H9 (cell line): ENCODE measurements around the gene EBPL. TPM values are rescaled to one million over a fixed set of nuclear protein-coding genes. Genes with fewer than 3 reads are reported as not detected.

Source experiments
- DNase-seq: peaks from one replicate; pipeline ENCODE4 v3.0.0-alpha.2; 2017
- H2AFZ ChIP-seq: one replicate; pipeline ENCODE4 v1.6.1; 2013; ENCODE audit warnings: mild to moderate bottlenecking, low read length, control low read depth, moderate library complexity
- H2AK5ac ChIP-seq: 2 replicates; pipeline ENCODE4 v1.6.1; 2013; ENCODE audit warnings: low read length, control low read depth, mixed read lengths; ENCODE audit not compliant: insufficient read length
- H2BK120ac ChIP-seq: one replicate; pipeline ENCODE4 v1.6.1; 2013; ENCODE audit warnings: low read depth, mild to moderate bottlenecking, low read length, control low read depth, inconsistent platforms; ENCODE audit not compliant: poor library complexity, severe bottlenecking
- H2BK12ac ChIP-seq: 2 replicates; pipeline ENCODE4 v1.6.1; 2013; ENCODE audit warnings: low read length, control low read depth, mixed read lengths, low read depth; ENCODE audit not compliant: insufficient read length
- H2BK15ac ChIP-seq: 2 replicates; pipeline ENCODE4 v1.6.1; 2013; ENCODE audit warnings: low read depth, low read length, control low read depth
- H2BK20ac ChIP-seq: one replicate; pipeline ENCODE4 v1.6.1; 2013; ENCODE audit warnings: low read depth, mild to moderate bottlenecking, low read length, control low read depth, inconsistent platforms; ENCODE audit not compliant: poor library complexity, severe bottlenecking
- H2BK5ac ChIP-seq: 2 replicates; pipeline ENCODE4 v1.6.1; 2013; ENCODE audit warnings: low read length, control low read depth, mixed read lengths; ENCODE audit not compliant: insufficient read length
- H3K14ac ChIP-seq: 2 replicates; pipeline ENCODE4 v1.6.1; 2013; ENCODE audit warnings: low read length, control low read depth; ENCODE audit not compliant: insufficient read depth
- H3K18ac ChIP-seq: 2 replicates; pipeline ENCODE4 v1.6.1; 2013; ENCODE audit warnings: low read depth, mild to moderate bottlenecking, mixed read lengths, low read length, control low read depth; ENCODE audit not compliant: insufficient read length
- H3K23ac ChIP-seq: 2 replicates; pipeline ENCODE4 v1.6.1; 2013; ENCODE audit warnings: low read length, control low read depth, mixed read lengths, low read depth; ENCODE audit not compliant: insufficient read length
- H3K23me2 ChIP-seq: 2 replicates; pipeline ENCODE4 v1.6.1; 2013; ENCODE audit warnings: low read depth, mild to moderate bottlenecking, mixed read lengths, low read length, control low read depth; ENCODE audit not compliant: insufficient read length, poor library complexity, severe bottlenecking
- H3K27ac ChIP-seq: 2 replicates; pipeline ENCODE4 v1.5.1; 2013; ENCODE audit warnings: low read length, control low read depth, mixed read lengths, low read depth; ENCODE audit not compliant: insufficient read length
- H3K27me3 ChIP-seq: 2 replicates; pipeline ENCODE4 v1.6.1; 2013; ENCODE audit warnings: low read length, control low read depth, inconsistent platforms; ENCODE audit not compliant: insufficient read depth
- H3K4ac ChIP-seq: 2 replicates; pipeline ENCODE4 v1.6.1; 2013; ENCODE audit warnings: low read depth, mild to moderate bottlenecking, control low read depth, inconsistent platforms, low read length, moderate library complexity
- H3K4me1 ChIP-seq: 2 replicates; pipeline ENCODE4 v1.6.1; 2013; ENCODE audit warnings: low read length, control low read depth, inconsistent platforms; ENCODE audit not compliant: insufficient read depth
- H3K4me2 ChIP-seq: 2 replicates; pipeline ENCODE4 v1.6.1; 2013; ENCODE audit warnings: low read length, control low read depth, mixed read lengths; ENCODE audit not compliant: insufficient read length, insufficient read depth
- H3K56ac ChIP-seq: 2 replicates; pipeline ENCODE4 v1.6.1; 2013; ENCODE audit warnings: low read depth, mild to moderate bottlenecking, mixed read lengths, low read length, control low read depth; ENCODE audit not compliant: insufficient read length
- H3K79me1 ChIP-seq: 2 replicates; pipeline ENCODE4 v1.6.1; 2013; ENCODE audit warnings: low read depth, mild to moderate bottlenecking, moderate library complexity, low read length, control low read depth, inconsistent platforms; ENCODE audit not compliant: insufficient read depth, poor library complexity, severe bottlenecking
- H3K79me2 ChIP-seq: 2 replicates; pipeline ENCODE4 v1.6.1; 2013; ENCODE audit warnings: low read length, control low read depth, inconsistent platforms; ENCODE audit not compliant: insufficient read depth
- H3K9ac ChIP-seq: 2 replicates; pipeline ENCODE4 v1.6.1; 2013; ENCODE audit warnings: low read length, control low read depth, mixed read lengths; ENCODE audit not compliant: insufficient read length; ENCODE audit errors: extremely low read depth
- H3K9me3 ChIP-seq: one replicate; pipeline ENCODE4 v1.6.1; 2013; ENCODE audit warnings: low read depth, low read length, inconsistent platforms; ENCODE audit not compliant: control insufficient read depth
- H3T11ph ChIP-seq: one replicate; pipeline ENCODE4 v1.6.1; 2013; ENCODE audit warnings: mild to moderate bottlenecking, low read length, control low read depth, inconsistent platforms
- H4K20me1 ChIP-seq: one replicate; pipeline ENCODE4 v1.6.1; 2013; ENCODE audit not compliant: control insufficient read depth, insufficient read length, insufficient read depth
- H4K5ac ChIP-seq: 2 replicates; pipeline ENCODE4 v1.6.1; 2013; ENCODE audit warnings: low read depth, mild to moderate bottlenecking, mixed read lengths, low read length, control low read depth; ENCODE audit not compliant: insufficient read length
- H4K8ac ChIP-seq: replicated peaks from 2 replicates; pipeline ENCODE4 v1.6.1; 2013; ENCODE audit warnings: low read length, control low read depth, mixed read lengths, low read depth; ENCODE audit not compliant: insufficient read length
- H4K91ac ChIP-seq: 2 replicates; pipeline ENCODE4 v1.6.1; 2013; ENCODE audit warnings: low read depth, mild to moderate bottlenecking, moderate library complexity, mixed read lengths, low read length, control low read depth; ENCODE audit not compliant: insufficient read length
- H3K27ac Mint-ChIP-seq, 3 experiments: 2 replicates in 2 of 3; 3 replicates in 1 of 3; pipeline ENCODE4 v1.8.0; 2020 to 2021; ENCODE audit warnings: mixed read lengths in 3 of 3, mild to moderate bottlenecking in 1 of 3, moderate library complexity in 1 of 3
- H3K27me3 Mint-ChIP-seq: 2 replicates; pipeline ENCODE4 v1.8.0; 2021; ENCODE audit warnings: low read depth, mild to moderate bottlenecking, moderate library complexity, mixed read lengths
- H3K36me3 Mint-ChIP-seq, 3 experiments: 2 replicates in 2 of 3; 3 replicates in 1 of 3; pipeline ENCODE4 v1.8.0; 2020 to 2021; ENCODE audit warnings: low read depth in 3 of 3, mixed read lengths in 3 of 3; ENCODE audit not compliant: insufficient read depth in 1 of 3
- H3K4me1 Mint-ChIP-seq, 2 experiments: 2 replicates each; pipeline ENCODE4 v1.8.0; 2020; ENCODE audit warnings: mixed read lengths in 2 of 2
- H3K4me3 Mint-ChIP-seq, 2 experiments: 2 replicates in 1 of 2; 3 replicates in 1 of 2; pipeline ENCODE4 v1.8.0; 2020 to 2021; ENCODE audit warnings: mild to moderate bottlenecking in 2 of 2, mixed read lengths in 2 of 2, moderate library complexity in 1 of 2
- H3K9me3 Mint-ChIP-seq, 2 experiments: 2 replicates in 1 of 2; 3 replicates in 1 of 2; pipeline ENCODE4 v1.8.0; 2020; ENCODE audit warnings: mild to moderate bottlenecking in 2 of 2, mixed read lengths in 2 of 2, moderate library complexity in 1 of 2
- total RNA-seq: library from RNA; stranded (reverse); gene quantifications from 2 replicates; pipeline ENCODE4 v1.2.1, GENCODE V29; 2021
- TF ChIP-seq, protein P1 (sequence below): fragments of 200-600 bp; sonication (generic); conservative IDR thresholded peaks from 3 replicates; pipeline ENCODE4 v1.8.0; 2021; ENCODE audit warnings: antibody characterized with exemption, mild to moderate bottlenecking

Gene EBPL
- total RNA-seq, 1 experiment from 2014 or later, result 65.9 TPM

DNA sequence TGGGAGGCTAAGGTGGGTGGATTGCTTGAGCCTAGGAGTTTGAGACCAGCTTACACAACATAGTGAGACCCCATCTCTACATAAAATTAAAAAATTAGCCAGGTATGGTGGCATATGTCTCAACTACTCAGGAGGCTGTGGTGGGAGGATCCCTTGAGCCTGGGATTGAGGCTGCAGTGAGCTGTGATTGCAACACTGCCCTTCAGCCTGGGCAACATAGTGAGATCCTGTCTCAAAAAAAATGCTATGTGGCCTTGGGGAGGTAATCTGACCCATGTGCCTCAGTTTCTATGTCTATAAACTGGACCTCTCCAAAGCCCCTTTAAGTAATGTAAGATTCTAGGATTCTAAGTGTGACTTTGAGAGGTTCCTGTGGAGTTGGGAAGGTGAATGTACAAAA, 37.8 kb downstream of the EBPL start:
- no peak overlapping the region for H3K4me2 ChIP-seq
- no peak overlapping the region for H3K4ac ChIP-seq
- H2AFZ ChIP-seq, result no peak overlapping the region
- no peak overlapping the region for H3K18ac ChIP-seq
- no peaks in the 10 kb centered on the region for H4K20me1 ChIP-seq
- Mint-ChIP-seq H3K4me3 (no peak overlapping the region), H3K36me3 (peaks cover 0 to 6% (median 2%) of the 10 kb centered on the region in 3 experiments; a peak in 2 of 7 replicates), H3K27me3 (no peaks in the 10 kb centered on the region), H3K27ac (no peak overlapping the region), H3K9me3 (no peaks in the 10 kb centered on the region), H3K4me1 (peaks cover 6 to 21% of the 10 kb centered on the region in 2 experiments)
- no peaks in the 10 kb centered on the region for H3K9me3 ChIP-seq
- no peaks in the 10 kb centered on the region; the same call in 1 of the 2 replicates for H3K4me1 ChIP-seq
- TF ChIP-seq, protein P1, sequence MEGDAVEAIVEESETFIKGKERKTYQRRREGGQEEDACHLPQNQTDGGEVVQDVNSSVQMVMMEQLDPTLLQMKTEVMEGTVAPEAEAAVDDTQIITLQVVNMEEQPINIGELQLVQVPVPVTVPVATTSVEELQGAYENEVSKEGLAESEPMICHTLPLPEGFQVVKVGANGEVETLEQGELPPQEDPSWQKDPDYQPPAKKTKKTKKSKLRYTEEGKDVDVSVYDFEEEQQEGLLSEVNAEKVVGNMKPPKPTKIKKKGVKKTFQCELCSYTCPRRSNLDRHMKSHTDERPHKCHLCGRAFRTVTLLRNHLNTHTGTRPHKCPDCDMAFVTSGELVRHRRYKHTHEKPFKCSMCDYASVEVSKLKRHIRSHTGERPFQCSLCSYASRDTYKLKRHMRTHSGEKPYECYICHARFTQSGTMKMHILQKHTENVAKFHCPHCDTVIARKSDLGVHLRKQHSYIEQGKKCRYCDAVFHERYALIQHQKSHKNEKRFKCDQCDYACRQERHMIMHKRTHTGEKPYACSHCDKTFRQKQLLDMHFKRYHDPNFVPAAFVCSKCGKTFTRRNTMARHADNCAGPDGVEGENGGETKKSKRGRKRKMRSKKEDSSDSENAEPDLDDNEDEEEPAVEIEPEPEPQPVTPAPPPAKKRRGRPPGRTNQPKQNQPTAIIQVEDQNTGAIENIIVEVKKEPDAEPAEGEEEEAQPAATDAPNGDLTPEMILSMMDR, result no peak
- H2BK12ac ChIP-seq, result no peak overlapping the region
- H4K5ac ChIP-seq, result no peak overlapping the region
- H2BK20ac ChIP-seq, result no peak overlapping the region
- no peaks in the 10 kb centered on the region for H3K27me3 ChIP-seq
- no peak overlapping the region for H2BK120ac ChIP-seq
- no peaks in the 10 kb centered on the region for H3K79me1 ChIP-seq
- no peak overlapping the region for H3K14ac ChIP-seq
- no peak overlapping the region for H3K27ac ChIP-seq
- H3K23me2 ChIP-seq, result no peaks in the 10 kb centered on the region
- H3K23ac ChIP-seq, result no peak overlapping the region
- no peak overlapping the region for H4K91ac ChIP-seq
- no peak overlapping the region for H2BK15ac ChIP-seq
- H2BK5ac ChIP-seq, result no peak overlapping the region
- no peaks in the 10 kb centered on the region for H3K79me2 ChIP-seq
- no peak overlapping the region for H3K56ac ChIP-seq
- no peak overlapping the region for H3T11ph ChIP-seq
- H3K9ac ChIP-seq, result no peak overlapping the region
- no peak overlapping the region for H4K8ac ChIP-seq
- H2AK5ac ChIP-seq, result no peak overlapping the region
- no peak for DNase-seq
